Vagina (tissue), 2 donors: ENCODE measurements around the gene ATPAF2. TPM values are rescaled to one million over a fixed set of nuclear protein-coding genes. Genes with fewer than 3 reads are reported as not detected.

Experiments
- DNase-seq, 2 donors: peaks; one replicate each; pipeline ENCODE4 v3.0.0-alpha.2; 2017; ENCODE audit errors: extremely low spot score in 2 of 2
- H3K27ac ChIP-seq: fragments of 200-600 bp; sonication (generic); one replicate; pipeline ENCODE4 v1.5.1; 2019
- H3K27me3 ChIP-seq: fragments of 200-600 bp; sonication (generic); one replicate; pipeline ENCODE4 v1.5.1; 2019
- H3K36me3 ChIP-seq, 2 donors: fragments of 200-600 bp; sonication (generic); one replicate each; pipeline ENCODE4 v1.5.1; 2017 to 2019
- H3K4me1 ChIP-seq: fragments of 200-600 bp; sonication (generic); one replicate; pipeline ENCODE4 v1.5.1; 2019
- H3K4me3 ChIP-seq, 2 donors: fragments of 200-600 bp; sonication (generic); 1 replicate in 1 of 2; 2 replicates in 1 of 2; pipeline ENCODE4 v1.5.1; 2016 to 2019
- H3K9me3 ChIP-seq: fragments of 200-600 bp; sonication (generic); one replicate; pipeline ENCODE4 v1.5.1; 2019
- POLR2A ChIP-seq, 2 donors: fragments of 450-650 bp; IDR thresholded peaks; one replicate each; pipeline ENCODE4 v1.6.1; 2017; ENCODE audit warnings: antibody characterized with exemption in 2 of 2, mild to moderate bottlenecking in 2 of 2, moderate library complexity in 2 of 2
- POLR2AphosphoS5 ChIP-seq, 2 donors: sonication (generic); formaldehyde crosslinking; IDR thresholded peaks; one replicate each; pipeline ENCODE4 v1.9.0; 2017; ENCODE audit warnings: antibody characterized with exemption in 2 of 2, mild to moderate bottlenecking in 2 of 2, low read depth in 1 of 2; ENCODE audit not compliant: insufficient read depth in 1 of 2
- intact Hi-C: fragments of 100-400 bp; cut with DNase I; formaldehyde crosslinking; loops from one replicate; pipeline ENCODE4 v1.15.1; 2023
- total RNA-seq: library from RNA; depleted of rRNA; stranded (reverse); fragments of >200 nt; gene quantifications from one replicate; pipeline ENCODE4 v1.2.3, GENCODE V29; 2016
- TF ChIP-seq, protein P1 (sequence below), 3 experiments: fragments of 450-650 bp in 2 of 3; fragments of 200-600 bp in 1 of 3; sonication (generic) in 1 of 3; IDR thresholded peaks; one replicate each; pipeline ENCODE4 v1.5.1; 2017 to 2019; ENCODE audit warnings: antibody characterized with exemption in 3 of 3, mild to moderate bottlenecking in 2 of 3, moderate library complexity in 2 of 3

Gene ATPAF2
- total RNA-seq, 1 donor from 2014 or later = 15.5 TPM

- H3K36me3 ChIP-seq = peaks cover 0 to 10% of the 10 kb centered on the region in 2 donors
These were observed 23.4 kb downstream of the ATPAF2 start for GRCh38 chr17:18015593-18015992.

DNA sequence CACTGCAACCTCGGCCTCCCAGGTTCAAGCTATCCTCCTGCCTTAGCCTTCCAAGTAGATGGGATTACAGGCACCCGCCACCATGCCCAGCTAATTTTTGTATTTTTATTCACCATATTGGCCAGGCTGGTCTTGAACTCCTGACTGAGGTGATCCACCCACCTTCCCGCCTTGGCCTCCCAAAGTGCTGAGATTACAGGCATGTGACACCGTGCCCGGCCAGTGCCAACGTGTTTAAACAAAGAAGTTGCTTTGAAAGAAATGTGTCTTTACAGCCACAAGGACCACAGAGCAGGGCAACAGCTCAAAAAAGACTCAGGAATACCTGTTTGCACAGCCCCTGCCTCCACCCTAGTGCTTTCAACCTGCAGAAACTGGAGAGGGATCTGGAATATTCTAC is 25.0 kb downstream of the ATPAF2 start:
- DNase-seq = no peak
- Histone ChIP-seq H3K9me3 (no peaks in the 10 kb centered on the region), H3K27ac (no peak overlapping the region), H3K4me3 (no peak overlapping the region), H3K4me1 (no peaks in the 10 kb centered on the region), H3K27me3 (no peaks in the 10 kb centered on the region), H3K36me3 (peaks cover 0 to 10% of the 10 kb centered on the region in 2 donors)
- intact Hi-C loops = no loop called here
- TF ChIP-seq POLR2A (IDR thresholded peaks at IDR 0.05) (no peak), POLR2AphosphoS5 (IDR thresholded peaks at IDR 0.05; ENCODE audit: insufficient read depth in 1 of 2, low read depth in 1 of 2) (no peak)
- TF ChIP-seq, protein P1, sequence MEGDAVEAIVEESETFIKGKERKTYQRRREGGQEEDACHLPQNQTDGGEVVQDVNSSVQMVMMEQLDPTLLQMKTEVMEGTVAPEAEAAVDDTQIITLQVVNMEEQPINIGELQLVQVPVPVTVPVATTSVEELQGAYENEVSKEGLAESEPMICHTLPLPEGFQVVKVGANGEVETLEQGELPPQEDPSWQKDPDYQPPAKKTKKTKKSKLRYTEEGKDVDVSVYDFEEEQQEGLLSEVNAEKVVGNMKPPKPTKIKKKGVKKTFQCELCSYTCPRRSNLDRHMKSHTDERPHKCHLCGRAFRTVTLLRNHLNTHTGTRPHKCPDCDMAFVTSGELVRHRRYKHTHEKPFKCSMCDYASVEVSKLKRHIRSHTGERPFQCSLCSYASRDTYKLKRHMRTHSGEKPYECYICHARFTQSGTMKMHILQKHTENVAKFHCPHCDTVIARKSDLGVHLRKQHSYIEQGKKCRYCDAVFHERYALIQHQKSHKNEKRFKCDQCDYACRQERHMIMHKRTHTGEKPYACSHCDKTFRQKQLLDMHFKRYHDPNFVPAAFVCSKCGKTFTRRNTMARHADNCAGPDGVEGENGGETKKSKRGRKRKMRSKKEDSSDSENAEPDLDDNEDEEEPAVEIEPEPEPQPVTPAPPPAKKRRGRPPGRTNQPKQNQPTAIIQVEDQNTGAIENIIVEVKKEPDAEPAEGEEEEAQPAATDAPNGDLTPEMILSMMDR (IDR thresholded peaks at IDR 0.05) = no peak

More at GRCh38 chr17:18015593-18015992, 23.4 kb downstream of the ATPAF2 start:
- H3K4me3 ChIP-seq = no peak overlapping the region
- H3K4me1 ChIP-seq = no peaks in the 10 kb centered on the region
- H3K27me3 ChIP-seq = no peaks in the 10 kb centered on the region
- intact Hi-C loops = no loop called here
- no peaks in the 10 kb centered on the region for H3K9me3 ChIP-seq
- TF ChIP-seq POLR2AphosphoS5 (IDR thresholded peaks at IDR 0.05; ENCODE audit: insufficient read depth in 1 of 2, low read depth in 1 of 2) (no peak), POLR2A (IDR thresholded peaks at IDR 0.05) (no peak)
- TF ChIP-seq, protein P1 (IDR thresholded peaks at IDR 0.05) = no peak
- DNase-seq = no peak
- no peak overlapping the region for H3K27ac ChIP-seq

DNA sequence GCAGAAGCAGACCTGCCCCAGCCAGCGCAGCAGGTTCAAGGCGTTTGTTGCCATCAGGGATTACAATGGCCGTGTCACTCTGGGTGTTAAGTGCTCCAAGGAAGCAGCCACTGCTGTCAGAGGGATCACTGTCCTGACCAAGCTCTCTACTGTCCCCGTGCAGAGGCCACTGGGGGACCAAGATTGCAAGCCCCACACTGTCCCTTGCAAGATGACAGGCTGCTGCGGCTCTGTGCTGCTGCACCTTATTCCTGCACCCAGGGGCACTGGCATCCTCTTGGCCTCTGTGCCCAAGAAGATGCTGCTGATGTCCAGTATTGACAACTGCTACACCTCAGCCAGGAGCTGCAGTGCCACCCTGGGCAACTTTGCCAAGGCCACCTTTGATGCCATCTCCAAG is 27.7 kb downstream of the ATPAF2 start:
- no peaks in the 10 kb centered on the region for H3K9me3 ChIP-seq
- intact Hi-C loops = no loop called here
- H3K36me3 ChIP-seq = peaks cover 0 to 10% of the 10 kb centered on the region in 2 donors

DNA sequence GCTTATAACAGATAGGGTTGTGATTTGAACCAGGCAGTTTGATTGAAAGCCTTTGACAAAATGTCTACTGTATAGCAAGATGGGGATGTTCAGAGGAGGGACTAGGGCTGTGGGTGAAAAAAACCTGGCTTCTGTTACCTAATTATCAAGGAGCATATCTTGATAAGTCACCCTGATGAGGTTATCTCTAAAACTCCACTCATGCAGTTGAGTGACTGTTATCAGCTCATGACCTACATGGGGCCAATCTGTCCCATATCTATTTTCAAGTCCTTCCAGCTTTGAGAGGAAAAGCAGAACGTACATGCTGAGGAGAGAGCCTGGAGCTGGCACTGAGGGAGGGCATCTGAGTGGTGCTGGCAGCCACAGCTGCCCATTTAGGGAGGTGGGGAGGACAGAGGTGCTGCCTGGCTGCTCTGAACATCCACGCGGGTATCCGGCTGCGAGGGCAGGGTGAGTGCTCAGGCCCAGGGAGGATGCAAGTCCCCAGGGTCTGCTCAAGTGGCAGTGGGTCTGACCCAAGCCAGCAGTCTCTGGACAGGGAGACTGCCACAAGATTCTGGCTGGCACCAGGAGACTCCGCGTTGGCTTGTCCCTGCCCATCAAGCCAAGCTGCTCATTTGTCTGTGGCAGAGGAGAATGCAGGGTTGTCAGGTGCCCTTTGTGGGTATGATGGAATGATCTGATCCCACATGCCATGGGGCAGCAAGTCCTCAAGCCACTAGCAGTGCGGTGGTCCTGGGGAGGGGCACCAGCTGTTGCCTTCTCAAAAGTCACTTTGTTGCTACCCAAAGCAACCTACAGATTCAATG is 29.2 kb downstream of the ATPAF2 start:
- H3K4me1 ChIP-seq = no peaks in the 10 kb centered on the region
- TF ChIP-seq POLR2AphosphoS5 (IDR thresholded peaks at IDR 0.05; ENCODE audit: insufficient read depth in 1 of 2, low read depth in 1 of 2) (no peak), POLR2A (IDR thresholded peaks at IDR 0.05) (no peak)
- TF ChIP-seq, protein P1 (IDR thresholded peaks at IDR 0.05) = no peak
- no peaks in the 10 kb centered on the region for H3K9me3 ChIP-seq
- no peak overlapping the region for H3K27ac ChIP-seq
- DNase-seq = no peak
- intact Hi-C loops = no loop called here
- H3K4me3 ChIP-seq = no peak overlapping the region
- H3K36me3 ChIP-seq = no peaks in the 10 kb centered on the region
- H3K27me3 ChIP-seq = no peaks in the 10 kb centered on the region

More for the DNA sequence above, 27.7 kb downstream of the ATPAF2 start:
- no peaks in the 10 kb centered on the region for H3K4me1 ChIP-seq
- H3K27ac ChIP-seq = no peak overlapping the region
- H3K4me3 ChIP-seq = no peak overlapping the region
- no peaks in the 10 kb centered on the region for H3K27me3 ChIP-seq
- DNase-seq = no peak
- TF ChIP-seq POLR2AphosphoS5 (IDR thresholded peaks at IDR 0.05; ENCODE audit: insufficient read depth in 1 of 2, low read depth in 1 of 2) = no peak
- no peak for TF ChIP-seq POLR2A (IDR thresholded peaks at IDR 0.05)
- TF ChIP-seq, protein P1 (IDR thresholded peaks at IDR 0.05) = no peak
